ENCODE results near the gene PCED1B.
A peak's percentile ranks its signal among the peaks of the same experiment; 100 is the strongest.

GRCh38 chr12:47082796-47083621 is 3.6 kb downstream of the PCED1B start:
- TF ChIP-seq CSRNP3 (CRISPR knock-in tag; IDR thresholded peaks at IDR 0.05) (no peak), OSR1 (CRISPR knock-in tag; IDR thresholded peaks at IDR 0.05) (no peak), TOX (CRISPR knock-in tag; IDR thresholded peaks at IDR 0.05; ENCODE audit: borderline replicate concordance) (no peak), BACH2 (CRISPR knock-in tag; IDR thresholded peaks at IDR 0.05; ENCODE audit: borderline replicate concordance) (no peak), PPARA (CRISPR knock-in tag; IDR thresholded peaks at IDR 0.05; ENCODE audit: borderline replicate concordance) (no peak), ZFP3 (CRISPR knock-in tag; IDR thresholded peaks at IDR 0.05) (peak; percentile 81; the same call in 1 of the 2 replicates)
- TF ChIP-seq, protein P1, sequence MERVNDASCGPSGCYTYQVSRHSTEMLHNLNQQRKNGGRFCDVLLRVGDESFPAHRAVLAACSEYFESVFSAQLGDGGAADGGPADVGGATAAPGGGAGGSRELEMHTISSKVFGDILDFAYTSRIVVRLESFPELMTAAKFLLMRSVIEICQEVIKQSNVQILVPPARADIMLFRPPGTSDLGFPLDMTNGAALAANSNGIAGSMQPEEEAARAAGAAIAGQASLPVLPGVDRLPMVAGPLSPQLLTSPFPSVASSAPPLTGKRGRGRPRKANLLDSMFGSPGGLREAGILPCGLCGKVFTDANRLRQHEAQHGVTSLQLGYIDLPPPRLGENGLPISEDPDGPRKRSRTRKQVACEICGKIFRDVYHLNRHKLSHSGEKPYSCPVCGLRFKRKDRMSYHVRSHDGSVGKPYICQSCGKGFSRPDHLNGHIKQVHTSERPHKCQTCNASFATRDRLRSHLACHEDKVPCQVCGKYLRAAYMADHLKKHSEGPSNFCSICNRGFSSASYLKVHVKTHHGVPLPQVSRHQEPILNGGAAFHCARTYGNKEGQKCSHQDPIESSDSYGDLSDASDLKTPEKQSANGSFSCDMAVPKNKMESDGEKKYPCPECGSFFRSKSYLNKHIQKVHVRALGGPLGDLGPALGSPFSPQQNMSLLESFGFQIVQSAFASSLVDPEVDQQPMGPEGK (CRISPR knock-in tag; IDR thresholded peaks at IDR 0.05; ENCODE audit: borderline replicate concordance) = no peak
